A172 (cell line): ENCODE measurements around the gene STRN4. TPM values are rescaled to one million over a fixed set of nuclear protein-coding genes. Genes with fewer than 3 reads are reported as not detected.
"Not testable (repeated sequence)": the region's sequence is repeated elsewhere in the genome, so short reads cannot be mapped to it uniquely, and the experiment has no call there.

Experiments
- DNase-seq: peaks from one replicate; pipeline ENCODE4 v3.0.0-alpha.2; 2015; ENCODE audit warnings: low spot score
- total RNA-seq: library from RNA; depleted of rRNA; stranded (reverse); fragments of >200 nt; shearing (Covaris generic); gene quantifications from 2 replicates; pipeline ENCODE4 v1.2.3, GENCODE V29; 2014

Gene STRN4
- total RNA-seq, 1 experiment from 2014 or later: 47.9 TPM

DNA sequence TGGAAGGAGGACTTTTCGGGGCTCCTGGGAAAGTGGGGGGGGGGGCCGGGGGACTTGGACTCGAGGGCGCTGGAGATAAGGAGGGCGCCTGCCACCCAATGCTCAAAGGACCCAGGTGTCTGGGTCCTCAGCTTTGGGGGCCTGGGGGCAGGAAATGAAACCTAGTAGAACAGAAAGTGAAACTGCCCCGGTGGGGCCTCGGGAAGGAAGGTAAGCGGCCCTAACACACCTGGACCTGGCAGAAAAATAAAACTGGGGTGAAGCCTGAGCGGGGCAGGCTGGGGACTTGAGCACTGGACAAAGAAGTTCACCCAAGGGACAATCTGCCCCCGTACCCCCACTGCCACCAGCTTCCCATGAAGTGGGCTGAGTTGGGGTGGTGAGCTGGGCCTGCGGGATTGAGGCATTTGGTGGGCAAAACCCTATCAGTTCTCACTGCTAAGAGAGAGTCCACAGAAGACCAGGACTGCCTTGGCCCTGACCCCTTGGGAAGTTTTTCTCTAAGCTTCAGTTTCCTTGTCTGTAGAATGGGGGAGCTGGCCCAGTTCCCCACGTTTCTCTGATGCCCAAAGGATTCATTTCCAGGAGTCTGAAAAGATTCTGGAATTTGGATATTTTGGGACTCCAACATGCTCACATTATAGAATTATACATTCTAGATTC lies 31.7 kb downstream of the STRN4 start:
- DNase-seq: no peak

DNA sequence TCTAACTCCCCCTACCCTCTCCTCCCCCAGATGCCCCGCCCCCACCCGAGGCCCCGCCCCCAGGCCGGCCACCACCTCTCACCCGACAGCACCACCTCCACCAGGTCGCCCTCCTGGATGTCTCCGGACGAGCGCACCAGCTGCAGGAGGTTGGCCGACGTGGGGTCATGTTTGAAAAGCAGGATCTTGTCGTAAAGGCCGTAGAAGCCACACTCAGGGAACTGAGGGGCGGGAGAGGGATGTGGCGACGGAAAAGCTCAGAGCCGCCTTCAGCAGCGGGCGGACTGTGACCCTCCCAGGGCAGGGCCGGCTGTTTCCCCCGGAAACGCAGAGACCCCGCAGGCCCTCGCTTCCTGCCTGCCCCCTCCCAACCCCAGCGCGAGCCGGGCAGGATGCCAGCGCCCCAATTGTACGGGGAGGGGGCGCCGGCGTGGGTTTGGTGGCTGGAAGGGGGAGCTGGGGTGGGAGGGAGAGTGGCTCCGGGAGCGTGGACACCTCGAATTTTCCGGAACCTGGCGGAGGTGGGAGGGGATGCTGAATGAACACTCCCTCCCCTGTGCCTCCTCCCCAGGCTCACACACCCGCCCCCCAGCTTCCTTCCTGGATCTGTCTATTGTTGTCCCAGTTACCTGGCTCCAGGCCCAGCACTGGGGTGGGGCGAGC lies 32.3 kb downstream of the STRN4 start:
- DNase-seq: peak; percentile 75

DNA sequence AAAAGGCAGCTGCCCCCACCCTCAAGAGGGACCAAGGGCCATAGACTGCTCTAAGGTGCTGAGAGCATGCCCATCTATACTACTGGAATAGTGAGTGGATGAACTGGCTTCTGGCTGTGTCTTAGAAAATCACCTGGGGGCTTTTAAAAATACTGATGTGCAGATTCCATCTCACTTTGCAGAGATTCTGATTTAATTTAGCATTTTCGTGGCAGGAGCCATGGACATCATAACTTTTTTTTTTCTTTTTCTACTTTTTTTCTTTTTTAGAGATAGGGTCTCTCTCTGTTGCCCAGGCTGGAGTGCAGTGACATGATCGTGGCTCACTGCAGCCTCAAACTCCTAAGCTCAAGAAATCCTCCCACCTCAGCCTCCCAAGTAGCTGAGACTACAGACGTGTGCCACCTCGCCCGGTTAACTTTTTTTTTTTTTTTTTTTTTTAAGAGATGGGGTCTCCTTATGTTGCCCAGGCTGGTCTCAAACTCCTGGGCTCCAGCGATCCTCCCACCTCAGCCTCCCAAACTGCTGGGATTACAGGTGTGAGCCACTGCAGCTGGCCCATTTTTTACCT lies 33.4 kb downstream of the STRN4 start:
- DNase-seq: not testable (repeated sequence)

DNA sequence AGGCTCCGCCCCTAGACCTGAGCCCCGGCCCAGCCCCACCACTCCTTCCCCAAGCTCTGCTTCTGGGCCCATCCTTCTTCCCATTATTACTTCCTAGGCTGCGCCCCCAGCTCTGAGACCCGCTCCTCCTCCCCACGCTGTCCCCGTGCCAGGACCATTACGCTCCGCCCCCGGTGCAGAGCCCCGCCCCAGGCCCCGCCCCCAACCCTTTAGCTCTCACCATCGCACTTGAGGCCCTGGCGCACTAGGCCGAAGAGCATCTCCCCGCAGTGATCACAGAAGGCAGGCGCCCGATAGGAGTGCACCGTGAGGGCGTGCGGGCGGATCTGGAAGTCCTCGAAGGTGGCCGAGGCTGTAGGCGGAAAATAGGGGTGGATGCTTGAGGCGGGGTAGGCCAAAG lies 35.6 kb downstream of the STRN4 start:
- DNase-seq: no peak

DNA sequence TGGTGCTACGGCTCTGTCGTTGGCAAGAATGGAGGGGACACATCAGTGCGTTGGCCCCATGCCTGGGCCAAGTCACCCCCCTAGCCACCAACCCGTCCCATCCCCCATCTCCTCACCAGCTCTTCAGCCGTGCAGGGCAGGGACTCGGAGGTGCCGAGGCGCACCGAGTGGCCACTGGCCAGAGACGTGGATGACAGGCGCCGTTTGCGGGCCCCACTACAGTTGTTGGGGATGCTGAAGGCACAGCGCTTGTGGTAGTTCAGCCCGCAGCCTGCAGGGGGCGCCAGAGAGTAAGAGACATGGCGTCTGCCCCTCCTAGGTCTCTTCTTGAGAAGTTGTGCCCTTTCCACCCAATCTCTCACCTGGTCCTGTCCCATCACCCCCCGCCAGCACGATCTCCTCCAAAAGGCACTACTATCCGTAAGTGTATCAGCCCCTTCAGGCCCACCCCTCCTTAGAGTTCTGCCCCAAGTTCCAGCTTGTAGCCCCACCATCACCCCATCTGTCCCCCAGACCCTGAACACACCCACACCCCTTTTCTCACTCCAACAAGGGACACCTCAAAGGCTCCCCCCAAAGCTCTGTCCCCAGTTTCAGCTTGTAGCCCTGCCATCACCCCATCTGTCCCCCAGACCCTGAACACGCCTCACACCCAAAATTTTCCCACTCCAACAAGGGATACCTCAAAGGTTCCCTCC lies 41.7 kb downstream of the STRN4 start:
- DNase-seq: no peak

DNA sequence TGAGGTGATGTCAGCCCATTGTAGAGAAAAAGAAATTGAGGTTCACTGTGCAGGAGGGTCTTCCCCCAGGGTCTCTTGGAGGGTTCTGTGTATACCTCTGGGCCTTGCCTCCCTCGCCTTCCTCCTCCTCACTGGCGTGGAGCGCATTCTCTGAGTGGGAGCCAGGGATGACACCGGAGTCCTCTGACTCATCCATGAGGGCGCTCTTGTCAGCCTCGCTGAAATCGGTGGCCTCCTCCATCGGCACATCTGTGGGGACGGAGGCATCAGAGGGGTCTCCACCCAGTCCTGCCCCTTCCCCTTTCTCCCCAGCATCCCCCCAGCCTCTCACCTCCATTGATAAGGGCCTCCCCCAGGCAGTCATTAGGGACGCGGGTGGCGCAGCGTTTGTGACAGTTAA lies 45.5 kb downstream of the STRN4 start:
- DNase-seq: no peak

DNA sequence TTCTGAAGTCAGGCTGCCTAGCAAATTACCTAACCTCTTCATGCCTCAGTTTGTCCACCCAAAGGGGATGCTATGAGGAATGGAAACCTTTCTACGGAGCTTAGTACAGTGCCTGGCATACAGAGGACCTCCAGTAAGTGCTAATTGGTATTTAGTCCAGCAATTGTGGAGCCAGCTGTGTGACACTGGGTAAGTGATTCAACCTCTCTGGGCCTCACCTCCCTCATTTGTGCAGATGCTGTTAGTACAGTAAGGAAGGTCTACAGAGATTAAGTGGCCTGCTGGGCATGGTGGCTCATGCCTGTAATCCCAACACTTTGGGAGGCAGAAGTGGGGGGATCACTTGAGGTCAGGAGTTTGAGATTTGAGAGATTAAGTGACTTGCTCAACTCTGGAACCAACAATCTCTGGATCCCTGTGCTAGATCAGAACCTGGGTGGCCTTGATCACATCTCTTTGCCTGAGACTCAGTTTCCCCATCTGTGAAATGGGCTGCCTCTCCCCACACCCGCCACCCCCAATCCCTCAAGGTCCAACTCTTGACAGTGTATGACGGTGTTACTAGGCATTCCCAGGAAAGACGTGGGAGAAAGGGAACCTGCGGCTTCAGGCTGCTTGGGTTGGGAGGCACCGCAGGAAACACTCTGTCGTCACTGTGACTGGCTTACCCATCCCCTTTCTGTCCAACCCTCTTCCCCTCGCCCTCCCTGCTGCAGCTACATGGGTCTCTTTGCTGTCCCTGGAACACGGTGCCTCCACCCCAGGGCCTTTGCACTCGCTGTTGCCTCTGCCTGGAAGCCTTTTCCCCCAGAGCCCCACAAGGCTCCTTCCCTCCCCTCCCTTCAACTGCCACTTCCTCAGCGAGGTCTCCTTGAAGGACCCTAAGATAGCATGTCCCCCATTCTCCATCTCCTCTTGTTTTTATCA lies 47.6 kb downstream of the STRN4 start:
- DNase-seq: no peak

DNA sequence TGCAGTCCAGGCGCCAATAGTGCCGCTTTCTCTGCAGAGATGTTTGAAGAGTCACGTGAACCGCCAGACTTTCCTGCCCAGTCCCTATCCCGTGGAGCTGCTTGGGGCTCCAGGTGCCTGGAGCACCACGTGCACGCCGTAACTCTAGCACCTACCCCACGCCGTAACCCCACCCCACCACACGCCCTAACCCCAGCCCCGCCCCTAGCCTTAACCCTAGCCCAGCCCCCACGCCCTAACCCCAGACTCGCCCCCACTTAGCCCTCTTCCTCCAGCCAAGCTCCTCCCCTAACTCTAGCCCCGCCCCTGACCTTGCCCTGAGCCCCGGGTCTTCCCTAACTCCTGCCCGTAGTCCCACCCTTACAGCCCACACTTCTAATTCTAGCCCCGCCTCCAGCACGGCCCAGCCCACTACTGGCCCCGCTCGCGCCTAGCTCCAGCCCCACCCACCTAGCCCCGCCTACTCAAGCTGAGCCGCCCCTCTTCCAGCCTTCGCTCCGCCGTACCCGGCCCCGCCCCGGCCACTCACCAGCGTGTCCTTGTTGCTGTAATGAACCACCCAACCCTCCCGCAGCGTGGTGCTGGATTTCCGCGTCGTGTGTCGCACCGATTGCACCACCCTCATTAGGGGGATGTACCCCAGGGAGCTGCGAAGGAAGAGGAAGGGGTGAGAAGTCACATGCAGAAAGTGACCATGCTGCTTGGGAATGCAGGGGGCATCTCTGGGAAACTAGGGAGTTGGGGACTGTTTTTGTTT lies 48.9 kb downstream of the STRN4 start:
- no peak for DNase-seq

DNA sequence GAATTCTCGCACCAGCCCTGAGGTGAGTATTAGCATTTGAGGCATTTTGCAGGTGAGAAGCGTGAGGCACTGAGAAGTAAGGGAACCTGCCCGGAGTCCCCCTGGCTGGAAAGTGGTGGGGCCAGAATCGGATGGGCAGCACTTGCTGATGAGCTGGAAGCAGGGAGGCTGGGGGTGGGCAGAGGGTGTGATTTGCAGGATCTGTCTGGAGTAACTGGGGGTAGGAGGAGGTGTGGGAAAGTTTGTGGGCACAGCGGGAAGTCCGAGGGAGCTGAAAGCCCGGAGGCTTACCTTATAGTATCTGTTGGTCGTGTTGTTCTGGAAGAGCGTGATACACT lies 49.4 kb downstream of the STRN4 start:
- DNase-seq: no peak

DNA sequence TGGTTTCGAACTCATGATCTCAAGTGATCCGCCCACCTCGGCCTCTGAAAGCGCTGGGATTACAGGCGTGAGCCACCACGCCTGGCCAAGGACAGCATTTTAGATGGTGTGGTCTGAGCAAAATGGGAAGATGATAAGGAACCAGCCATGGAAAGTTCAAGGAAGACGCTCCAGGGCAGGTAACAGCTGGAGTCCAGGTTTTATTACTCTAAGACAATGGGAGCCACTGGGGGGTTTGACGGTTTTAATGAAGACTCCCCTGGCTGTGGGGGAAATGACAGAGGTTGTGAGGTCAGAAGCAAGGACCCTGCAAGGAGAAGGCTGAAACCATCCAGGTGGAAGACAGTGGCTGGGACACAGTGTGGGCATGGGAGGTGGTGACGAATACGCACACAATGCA lies 50.2 kb downstream of the STRN4 start:
- DNase-seq: no peak

DNA sequence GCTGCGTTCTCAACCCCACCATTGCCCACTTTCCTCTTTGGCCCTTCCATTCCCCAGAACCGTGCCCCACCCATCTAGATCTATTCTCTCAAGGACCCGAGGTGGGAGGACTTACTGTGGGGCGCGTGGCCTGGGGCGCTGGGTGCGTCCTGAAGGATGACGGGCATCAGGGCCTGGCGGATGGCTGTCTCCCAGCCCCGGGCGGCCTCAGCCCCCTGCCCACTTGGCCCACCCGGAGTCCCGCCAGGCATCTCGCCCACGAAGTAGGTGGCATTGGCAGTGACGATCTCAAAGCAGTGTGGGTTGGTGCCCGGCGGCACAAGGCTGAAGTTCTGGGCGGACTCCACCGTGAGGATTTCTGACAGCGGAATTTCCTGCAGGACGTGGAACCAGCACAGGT lies 52.5 kb downstream of the STRN4 start:
- DNase-seq: no peak

DNA sequence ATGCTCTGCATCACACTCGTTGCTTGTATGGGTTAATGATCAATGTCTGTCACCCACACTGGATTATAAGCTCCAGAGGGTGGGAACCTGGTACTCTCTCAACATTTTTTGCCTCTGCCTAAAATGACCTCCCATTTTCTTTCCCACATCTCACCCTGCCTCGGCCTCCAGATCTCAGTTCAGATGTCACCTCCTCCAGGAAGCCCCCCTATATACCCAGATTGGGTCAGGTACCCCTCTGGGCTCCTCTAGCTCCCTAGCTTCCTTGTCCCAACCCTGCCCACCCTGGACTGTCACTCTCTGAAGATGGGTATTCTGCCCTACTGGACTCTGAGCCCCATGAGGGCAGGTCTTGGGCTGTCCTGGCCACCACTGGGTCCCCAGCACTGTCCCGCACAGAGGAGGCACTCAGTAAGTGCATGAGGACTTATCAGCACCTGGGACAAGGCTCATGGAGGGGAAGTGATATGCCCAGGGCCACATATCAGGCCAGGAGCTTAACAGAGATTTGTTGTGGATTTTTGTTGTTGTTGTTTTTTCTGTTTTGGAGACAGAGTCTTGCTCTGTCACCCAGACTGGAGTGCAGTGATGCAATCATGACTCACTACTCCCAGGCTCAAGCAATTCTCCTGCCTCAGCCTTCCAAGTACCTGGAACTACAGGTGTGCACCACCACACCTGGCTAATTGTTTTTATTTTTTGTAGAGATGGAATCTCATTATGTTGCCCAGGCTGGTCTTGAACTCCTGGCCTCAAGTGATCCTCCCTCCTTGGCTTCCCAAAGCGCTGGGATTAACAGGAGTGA lies 53.1 kb downstream of the STRN4 start:
- no peak for DNase-seq

DNA sequence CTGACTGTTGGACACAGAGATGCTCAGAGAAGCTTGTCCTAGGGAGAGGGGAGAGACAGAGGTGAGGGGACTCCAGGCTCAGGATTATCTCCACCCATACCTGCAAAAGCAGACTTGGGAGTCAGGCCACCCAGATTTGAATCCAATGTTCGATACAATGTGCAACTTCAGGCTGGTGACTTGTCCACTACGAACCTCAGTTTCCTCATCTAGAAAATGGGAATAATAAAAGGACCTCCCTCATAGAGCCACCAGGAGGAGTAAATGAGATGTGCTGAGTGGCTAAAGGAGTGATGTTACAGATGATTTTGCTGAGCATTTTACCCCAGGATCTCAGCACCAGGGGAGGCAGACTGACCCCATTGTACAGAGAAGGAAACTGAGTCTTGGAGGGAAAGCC lies 54.3 kb downstream of the STRN4 start:
- no peak for DNase-seq

DNA sequence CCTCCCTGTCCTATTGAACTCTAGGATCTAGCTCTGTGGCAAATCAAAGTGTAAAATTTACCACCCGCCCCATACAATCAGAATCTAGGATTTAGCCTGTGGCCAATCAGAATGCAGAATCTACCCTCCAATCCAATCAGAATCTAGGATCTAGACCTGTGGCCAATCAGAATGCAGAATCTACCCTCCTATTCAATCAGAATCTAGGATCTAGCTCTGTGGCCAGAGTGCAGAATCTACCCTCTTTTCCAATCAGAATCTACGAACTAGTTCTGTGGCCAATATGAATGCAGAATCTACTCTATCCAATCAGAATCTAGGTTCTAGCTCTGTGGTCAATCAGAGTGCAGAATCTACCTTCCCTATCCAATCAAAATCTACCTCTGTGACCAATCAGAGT lies 55.1 kb downstream of the STRN4 start:
- no peak for DNase-seq

DNA sequence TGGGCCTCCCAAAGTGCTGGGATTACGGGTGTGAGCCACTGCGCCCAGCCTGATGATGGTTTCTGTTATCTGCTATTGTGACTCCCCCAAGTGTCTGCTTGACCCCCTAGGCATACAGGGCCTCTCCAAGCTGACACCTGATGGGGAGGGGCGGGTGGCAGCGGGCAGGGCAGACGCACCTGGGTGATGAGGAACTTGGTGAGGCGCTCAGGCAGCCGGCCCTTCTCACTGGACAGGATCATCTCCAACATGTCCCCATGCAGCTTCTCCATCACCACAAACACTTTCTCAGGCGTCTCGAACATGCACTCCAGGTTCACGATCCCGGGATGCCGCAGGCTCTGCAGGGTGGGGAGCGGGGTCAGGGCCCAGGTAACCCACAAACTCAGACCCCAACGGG lies 56.9 kb downstream of the STRN4 start:
- no peak for DNase-seq

DNA sequence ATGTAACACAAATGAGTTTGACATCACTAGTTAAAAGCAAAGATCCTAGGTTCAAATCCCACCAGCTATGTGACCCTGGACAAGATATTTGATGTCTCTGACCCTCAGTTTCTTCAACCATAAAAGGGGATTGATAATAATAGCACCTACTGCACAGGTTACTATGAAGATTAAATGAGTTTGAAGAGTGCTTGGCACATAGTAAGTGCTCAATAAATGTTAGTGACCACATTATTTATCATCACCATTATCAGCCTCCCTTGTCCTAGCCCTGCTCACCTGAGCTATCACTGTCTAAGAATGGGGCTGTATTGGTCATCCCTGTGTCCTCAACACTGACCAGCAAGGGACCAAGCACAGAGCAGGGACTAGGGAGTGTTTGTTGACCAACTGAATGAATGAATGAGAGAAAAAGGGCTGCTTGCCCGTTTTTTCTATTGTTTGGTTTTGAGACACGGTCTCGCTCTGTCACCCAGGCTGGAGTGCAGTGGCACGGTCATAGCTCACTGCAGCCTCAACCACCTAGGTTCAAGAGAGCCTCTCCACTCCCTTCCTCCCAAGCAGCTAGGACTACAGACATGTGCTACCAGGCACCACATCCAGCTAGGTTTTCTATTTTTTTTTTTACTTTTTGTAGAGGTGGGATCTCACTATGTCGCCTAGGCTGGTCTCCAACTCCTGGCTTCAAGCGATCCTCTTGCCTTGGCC lies 58.7 kb downstream of the STRN4 start:
- DNase-seq: no peak

DNA sequence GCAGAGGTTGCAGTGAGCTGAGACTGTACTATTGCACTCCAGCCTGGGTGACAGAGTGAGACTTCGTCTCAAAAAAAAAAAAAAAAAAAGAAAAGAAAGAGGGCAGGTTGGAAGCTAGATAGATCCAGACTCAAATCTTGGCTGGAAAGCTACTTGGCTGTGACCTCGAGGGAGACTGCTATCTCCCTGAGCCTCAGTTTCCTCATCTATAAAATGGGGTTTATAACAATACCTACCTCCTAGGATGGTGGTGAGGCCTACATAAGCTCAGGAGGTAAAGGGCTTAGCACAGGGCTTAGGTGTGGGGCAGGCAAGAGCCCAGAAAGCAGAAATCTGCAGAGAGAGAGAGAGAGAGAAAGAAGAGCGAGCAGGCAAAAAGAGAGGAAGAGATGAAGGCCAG lies 61.1 kb downstream of the STRN4 start:
- DNase-seq: no peak

DNA sequence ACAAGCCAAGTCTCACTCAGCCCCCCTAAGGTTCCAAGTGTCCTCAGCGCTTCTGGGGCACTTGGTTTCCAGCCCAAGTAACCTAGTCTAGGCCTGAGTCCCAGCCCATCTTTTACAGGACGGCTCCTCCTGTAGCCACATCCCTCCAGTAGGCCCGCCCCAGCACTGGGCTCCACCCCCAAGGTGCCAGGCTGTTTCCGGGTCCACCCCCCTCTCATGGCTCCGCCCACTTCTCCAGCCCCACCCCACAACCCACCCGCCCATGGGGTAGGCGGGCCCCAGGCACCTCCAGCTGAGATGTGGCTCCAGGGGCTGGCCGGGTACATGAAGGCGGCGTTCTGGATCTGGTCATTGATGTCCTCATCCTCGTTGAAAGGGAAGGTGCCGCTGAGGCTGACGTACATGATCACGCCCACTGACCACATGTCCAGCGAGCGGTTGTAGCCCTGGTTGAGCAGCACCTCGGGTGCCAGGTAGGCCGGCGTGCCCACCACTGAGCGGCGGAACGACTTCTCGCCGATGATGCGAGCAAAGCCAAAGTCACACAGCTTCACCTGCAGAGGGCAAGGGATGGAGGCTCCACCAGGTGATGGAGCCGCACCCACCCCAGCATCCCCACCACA lies 68.0 kb downstream of the STRN4 start:
- DNase-seq: peak; percentile 22
